ENCODE results near the gene QSOX2. TPM values are rescaled to one million over a fixed set of nuclear protein-coding genes. Genes with fewer than 3 reads are reported as not detected.

QSOX2 gene
- total and polyA plus RNA-seq, 8 donors = 6.8 to 19.1 (median 10.9) TPM

DNA sequence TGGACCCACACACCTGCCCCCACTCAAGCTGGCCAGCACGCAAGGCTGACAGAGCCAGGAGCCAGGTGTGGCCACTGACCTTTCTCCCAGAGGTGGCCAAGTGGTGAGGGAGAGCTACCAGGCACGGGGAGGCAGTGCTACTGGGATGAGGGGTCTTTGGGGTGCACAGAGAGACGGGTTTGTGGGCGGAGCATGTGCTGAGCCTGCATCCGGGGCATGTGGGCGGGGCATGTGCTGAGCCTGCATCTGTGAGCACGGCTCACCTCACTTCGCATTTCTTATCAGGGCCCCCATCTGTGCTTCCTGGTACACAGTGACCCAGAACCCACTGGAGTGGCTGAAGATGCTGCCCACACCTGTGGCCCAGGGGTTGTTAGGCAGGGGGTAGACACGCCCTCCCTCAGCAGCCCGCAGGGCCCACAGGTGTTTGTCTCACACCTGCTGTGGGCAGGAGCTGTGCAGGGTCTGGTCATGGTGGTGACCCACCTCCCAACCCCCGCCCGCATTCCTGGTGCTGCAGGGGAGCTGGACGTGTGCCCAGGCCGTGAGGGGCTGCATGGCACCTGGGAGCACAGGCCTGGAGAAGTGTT, 36.8 kb upstream of the QSOX2 start:
- Histone ChIP-seq H3K9me3 (no peaks in the 10 kb centered on the region), H3K27me3 (no peaks in the 10 kb centered on the region), H3K36me3 (no peaks in the 10 kb centered on the region), H3K27ac (peak overlapping the region; percentile 72 to 88 (median 83)), H3K4me3 (peak overlapping the region in 2 of 4 donors; percentile 22 to 24), H3K4me1 (peaks cover 10 to 12% (median 12%) of the 10 kb centered on the region in 3 donors)
- WGBS, 2 donors = 27 to 32% methylated on average over 14 of the region's 14 CpGs
- ATAC-seq (peak; percentile 17 to 40 (median 32)), FAIRE-seq (no peak), DNase-seq (peak in 4 of 6 donors; percentile 63 to 76 (median 72))
- TF ChIP-seq, protein P1, sequence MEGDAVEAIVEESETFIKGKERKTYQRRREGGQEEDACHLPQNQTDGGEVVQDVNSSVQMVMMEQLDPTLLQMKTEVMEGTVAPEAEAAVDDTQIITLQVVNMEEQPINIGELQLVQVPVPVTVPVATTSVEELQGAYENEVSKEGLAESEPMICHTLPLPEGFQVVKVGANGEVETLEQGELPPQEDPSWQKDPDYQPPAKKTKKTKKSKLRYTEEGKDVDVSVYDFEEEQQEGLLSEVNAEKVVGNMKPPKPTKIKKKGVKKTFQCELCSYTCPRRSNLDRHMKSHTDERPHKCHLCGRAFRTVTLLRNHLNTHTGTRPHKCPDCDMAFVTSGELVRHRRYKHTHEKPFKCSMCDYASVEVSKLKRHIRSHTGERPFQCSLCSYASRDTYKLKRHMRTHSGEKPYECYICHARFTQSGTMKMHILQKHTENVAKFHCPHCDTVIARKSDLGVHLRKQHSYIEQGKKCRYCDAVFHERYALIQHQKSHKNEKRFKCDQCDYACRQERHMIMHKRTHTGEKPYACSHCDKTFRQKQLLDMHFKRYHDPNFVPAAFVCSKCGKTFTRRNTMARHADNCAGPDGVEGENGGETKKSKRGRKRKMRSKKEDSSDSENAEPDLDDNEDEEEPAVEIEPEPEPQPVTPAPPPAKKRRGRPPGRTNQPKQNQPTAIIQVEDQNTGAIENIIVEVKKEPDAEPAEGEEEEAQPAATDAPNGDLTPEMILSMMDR (IDR thresholded peaks at IDR 0.05) = no peak
- intact Hi-C loops (cut with DNase I) = loop anchor here in 1 of 3 donors (10.0 kb wide), 2 partner anchors 108 to 138 kb away; no protein-coding TSS in a partner anchor

- TF ChIP-seq, protein P1 (IDR thresholded peaks at IDR 0.05) = no peak
- no peaks in the 10 kb centered on the region for H3K27me3 ChIP-seq
- FAIRE-seq (no peak), DNase-seq (peak in 2 of 6 donors; percentile 67 to 85), ATAC-seq (no peak)
- peaks cover 10 to 12% (median 12%) of the 10 kb centered on the region in 3 donors for H3K4me1 ChIP-seq
- intact Hi-C loops (cut with DNase I) = loop anchor here in 1 of 3 donors (10.0 kb wide), 2 partner anchors 107 to 137 kb away; no protein-coding TSS in a partner anchor
- H3K4me3 ChIP-seq = no peak overlapping the region
- WGBS, 2 donors = 89 to 93% methylated on average over 38 to 39 of the region's 39 CpGs
- peak overlapping the region in 3 of 4 donors; percentile 81 to 88 (median 85) for H3K27ac ChIP-seq
- no peaks in the 10 kb centered on the region for H3K36me3 ChIP-seq
- no peaks in the 10 kb centered on the region for H3K9me3 ChIP-seq
Measured at GRCh38 chr9:136281421-136282271, 36.0 kb upstream of the QSOX2 start.

DNA sequence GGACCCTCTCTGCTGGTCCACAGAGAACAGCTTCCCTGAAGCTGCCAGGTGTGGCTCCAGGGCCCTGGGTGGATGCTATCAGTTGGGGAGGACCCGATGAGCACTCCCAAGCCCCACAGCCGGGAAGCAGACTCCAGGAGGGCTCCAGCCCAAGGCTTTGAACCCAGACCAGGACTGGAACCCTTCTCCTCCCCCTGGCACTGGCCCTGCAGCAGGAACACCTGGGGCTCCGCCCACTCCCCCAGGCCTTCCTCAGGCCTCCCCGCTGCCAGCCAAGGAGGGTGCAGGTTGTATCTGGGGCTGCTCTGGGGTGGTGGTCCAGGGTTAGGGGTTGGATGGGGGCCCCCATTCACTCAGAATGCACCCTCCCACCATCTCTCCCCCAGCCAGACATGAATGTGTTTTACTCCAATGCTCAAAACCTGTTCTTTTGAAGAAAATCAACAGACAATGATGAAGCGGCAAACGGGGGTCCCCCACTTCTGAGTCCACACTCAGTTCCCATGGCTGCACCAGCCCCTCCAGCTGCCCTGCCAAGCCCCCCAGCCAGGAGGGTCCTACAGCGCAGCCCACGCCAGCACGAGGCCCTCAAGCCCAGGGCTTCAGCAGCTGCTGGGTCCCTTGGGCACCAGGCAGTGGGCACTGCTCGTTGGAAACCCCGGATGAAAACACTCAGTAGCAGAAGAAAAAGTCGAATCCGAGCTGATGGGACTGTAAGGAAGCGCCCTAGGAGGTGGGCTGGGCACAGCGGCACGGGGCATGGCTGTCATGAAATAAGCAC, 35.1 kb upstream of the QSOX2 start:
- Histone ChIP-seq H3K36me3 (no peaks in the 10 kb centered on the region), H3K4me1 (peaks cover 10 to 12% (median 12%) of the 10 kb centered on the region in 3 donors), H3K27me3 (no peaks in the 10 kb centered on the region), H3K4me3 (no peak overlapping the region), H3K27ac (no peak overlapping the region), H3K9me3 (no peaks in the 10 kb centered on the region)
- 89 to 90% methylated on average over 15 to 16 of the region's 16 CpGs for WGBS, 2 donors
- FAIRE-seq (no peak), DNase-seq (peak in 1 of 6 donors; percentile 63), ATAC-seq (no peak)
- intact Hi-C loops (cut with DNase I) = loop anchor here in 1 of 3 donors (10.0 kb wide), 2 partner anchors 106 to 136 kb away; no protein-coding TSS in a partner anchor
- TF ChIP-seq, protein P1 (IDR thresholded peaks at IDR 0.05) = no peak

GRCh38 chr9:136279471-136279870, 33.9 kb upstream of the QSOX2 start:
- peak in 1 of 6 donors; percentile 30 for DNase-seq
- intact Hi-C loops (cut with DNase I) = loop anchor here in 1 of 3 donors (10.0 kb wide), 1 partner anchor 105 kb away; no protein-coding TSS in a partner anchor
- Histone ChIP-seq H3K36me3 (no peaks in the 10 kb centered on the region), H3K9me3 (no peaks in the 10 kb centered on the region), H3K27ac (no peak overlapping the region), H3K27me3 (no peaks in the 10 kb centered on the region), H3K4me1 (peaks cover 10 to 12% (median 12%) of the 10 kb centered on the region in 3 donors), H3K4me3 (no peak overlapping the region)
- FAIRE-seq = no peak
- ATAC-seq = no peak
- TF ChIP-seq, protein P1 (IDR thresholded peaks at IDR 0.05) = no peak
- 94% methylated on average over 6 of the region's 6 CpGs for WGBS, 2 donors

Measured in pancreas (tissue), 10 donors.